ENCODE results near the gene UBA1. TPM values are rescaled to one million over a fixed set of nuclear protein-coding genes. Genes with fewer than 3 reads are reported as not detected.

The UBA1 gene
- total RNA-seq, 2 donors from 2014 or later: 233 to 448 TPM

GRCh38 chrX:47240619-47241018 lies 47.0 kb downstream of the UBA1 start:
- Mint-ChIP-seq H3K27me3 (ENCODE audit: insufficient read depth) (no peaks in the 10 kb centered on the region), H3K4me1 (peaks cover 12% of the 10 kb centered on the region), H3K4me3 (no peak overlapping the region), H3K36me3 (ENCODE audit: low read depth) (peaks cover 64% of the 10 kb centered on the region), H3K27ac (no peak overlapping the region), H3K9me3 (no peaks in the 10 kb centered on the region)
- H3K4me1 ChIP-seq (ENCODE audit: control insufficient read depth, insufficient read depth, low read length): no peaks in the 10 kb centered on the region
- H3K4me3 ChIP-seq (ENCODE audit: low read length): no peak overlapping the region
- H3K9ac ChIP-seq (ENCODE audit: extremely low read depth, low read length, poor library complexity, severe bottlenecking): no peak overlapping the region
- H3K9me3 ChIP-seq (ENCODE audit: control insufficient read depth, low read length): no peaks in the 10 kb centered on the region
- WGBS, 2 experiments (ENCODE audit: insufficient coverage in 1 of 2, insufficient read length in 1 of 2): 97 to 100% methylated on average over 1 to 7 of the region's 7 CpGs
- no peak for DNase-seq
- H3K36me3 ChIP-seq (ENCODE audit: control insufficient read depth, insufficient read depth, low read length): peaks cover 24% of the 10 kb centered on the region
- no peak overlapping the region for H3K27ac ChIP-seq (ENCODE audit: low read depth, low read length)
- TF ChIP-seq CTCF (conservative IDR thresholded peaks at IDR 0.05): no peak
- H3K27me3 ChIP-seq (ENCODE audit: control insufficient read depth, insufficient read depth, low read length, poor library complexity, severe bottlenecking): no peaks in the 10 kb centered on the region

- H3K9me3 ChIP-seq (ENCODE audit: control insufficient read depth, low read length): no peaks in the 10 kb centered on the region
- H3K4me3 ChIP-seq (ENCODE audit: low read length): no peak overlapping the region
- Mint-ChIP-seq H3K36me3 (ENCODE audit: low read depth) (peaks cover 67% of the 10 kb centered on the region), H3K4me3 (no peak overlapping the region), H3K9me3 (no peaks in the 10 kb centered on the region), H3K27me3 (ENCODE audit: insufficient read depth) (no peaks in the 10 kb centered on the region), H3K4me1 (peaks cover 11% of the 10 kb centered on the region), H3K27ac (no peak overlapping the region)
- WGBS, 2 experiments (ENCODE audit: insufficient coverage in 1 of 2, insufficient read length in 1 of 2): 94 to 97% methylated on average over 6 to 17 of the region's 18 CpGs
- H3K9ac ChIP-seq (ENCODE audit: extremely low read depth, low read length, poor library complexity, severe bottlenecking): no peak overlapping the region
- no peak for DNase-seq
- no peak overlapping the region for H3K27ac ChIP-seq (ENCODE audit: low read depth, low read length)
- TF ChIP-seq CTCF (conservative IDR thresholded peaks at IDR 0.05): no peak
- no peaks in the 10 kb centered on the region for H3K4me1 ChIP-seq (ENCODE audit: control insufficient read depth, insufficient read depth, low read length)
- no peaks in the 10 kb centered on the region for H3K27me3 ChIP-seq (ENCODE audit: control insufficient read depth, insufficient read depth, low read length, poor library complexity, severe bottlenecking)
- H3K36me3 ChIP-seq (ENCODE audit: control insufficient read depth, insufficient read depth, low read length): peaks cover 32% of the 10 kb centered on the region
These were observed 47.8 kb downstream of the UBA1 start for GRCh38 chrX:47241201-47242011.

GRCh38 chrX:47242321-47242720 lies 48.7 kb downstream of the UBA1 start:
- Mint-ChIP-seq H3K4me1 (peaks cover 6% of the 10 kb centered on the region), H3K4me3 (no peak overlapping the region), H3K9me3 (no peaks in the 10 kb centered on the region), H3K27ac (no peak overlapping the region), H3K27me3 (ENCODE audit: insufficient read depth) (no peaks in the 10 kb centered on the region), H3K36me3 (ENCODE audit: low read depth) (peaks cover 74% of the 10 kb centered on the region)
- no peak overlapping the region for H3K4me3 ChIP-seq (ENCODE audit: low read length)
- DNase-seq: no peak
- H3K9ac ChIP-seq (ENCODE audit: extremely low read depth, low read length, poor library complexity, severe bottlenecking): no peak overlapping the region
- H3K27me3 ChIP-seq (ENCODE audit: control insufficient read depth, insufficient read depth, low read length, poor library complexity, severe bottlenecking): no peaks in the 10 kb centered on the region
- TF ChIP-seq CTCF (conservative IDR thresholded peaks at IDR 0.05): no peak
- H3K36me3 ChIP-seq (ENCODE audit: control insufficient read depth, insufficient read depth, low read length): peaks cover 34% of the 10 kb centered on the region
- H3K4me1 ChIP-seq (ENCODE audit: control insufficient read depth, insufficient read depth, low read length): no peaks in the 10 kb centered on the region
- H3K9me3 ChIP-seq (ENCODE audit: control insufficient read depth, low read length): no peaks in the 10 kb centered on the region
- H3K27ac ChIP-seq (ENCODE audit: low read depth, low read length): no peak overlapping the region
- WGBS, 2 experiments (ENCODE audit: insufficient coverage in 1 of 2, insufficient read length in 1 of 2): 89% methylated on average over 8 of the region's 10 CpGs; no CpG with 5 or more reads in 1 of the 2 experiments
